Endothelial cell (in vitro differentiated cells): ENCODE measurements around the gene MSANTD7. TPM values are rescaled to one million over a fixed set of nuclear protein-coding genes. Genes with fewer than 3 reads are reported as not detected.
A peak's percentile ranks its signal among the peaks of the same experiment; 100 is the strongest.

Source experiments
- DNase-seq: peaks from one replicate; pipeline ENCODE4 v3.0.0; 2021; ENCODE audit warnings: low spot score
- H3K27ac Mint-ChIP-seq: one replicate; pipeline ENCODE4 v1.8.0; 2021; ENCODE audit warnings: mixed read lengths, inconsistent platforms; ENCODE audit not compliant: unreplicated experiment
- H3K27me3 Mint-ChIP-seq: one replicate; pipeline ENCODE4 v1.8.0; 2021; ENCODE audit warnings: mild to moderate bottlenecking, moderate library complexity, mixed read lengths, inconsistent platforms; ENCODE audit not compliant: unreplicated experiment
- H3K36me3 Mint-ChIP-seq: one replicate; pipeline ENCODE4 v1.8.0; 2021; ENCODE audit warnings: mild to moderate bottlenecking, low read depth, mixed read lengths, inconsistent platforms; ENCODE audit not compliant: unreplicated experiment
- H3K4me1 Mint-ChIP-seq: one replicate; pipeline ENCODE4 v1.8.0; 2021; ENCODE audit warnings: mild to moderate bottlenecking, mixed read lengths, inconsistent platforms; ENCODE audit not compliant: unreplicated experiment
- H3K4me3 Mint-ChIP-seq: one replicate; pipeline ENCODE4 v1.8.0; 2021; ENCODE audit warnings: mild to moderate bottlenecking, mixed read lengths, inconsistent platforms; ENCODE audit not compliant: unreplicated experiment
- H3K9me3 Mint-ChIP-seq: one replicate; pipeline ENCODE4 v1.8.0; 2021; ENCODE audit warnings: mixed read lengths, inconsistent platforms; ENCODE audit not compliant: unreplicated experiment
- total RNA-seq: library from RNA; stranded (reverse); fragmentation: NEBNext Ultra II Directional; extraction: Animal tissue kit (Norgen Biotek cat#: 25700); gene quantifications from one replicate; pipeline ENCODE4 v1.2.1, GENCODE V29; 2021; ENCODE audit not compliant: unreplicated experiment
- TF ChIP-seq, protein P1 (sequence below): fragments of 200-600 bp; sonication (generic); IDR thresholded peaks from one replicate; pipeline ENCODE4 v1.5.0; 2021; ENCODE audit warnings: antibody characterized with exemption; ENCODE audit not compliant: unreplicated experiment

Gene MSANTD7
- total RNA-seq, 1 donor from 2014 or later, result 17.9 TPM

DNA sequence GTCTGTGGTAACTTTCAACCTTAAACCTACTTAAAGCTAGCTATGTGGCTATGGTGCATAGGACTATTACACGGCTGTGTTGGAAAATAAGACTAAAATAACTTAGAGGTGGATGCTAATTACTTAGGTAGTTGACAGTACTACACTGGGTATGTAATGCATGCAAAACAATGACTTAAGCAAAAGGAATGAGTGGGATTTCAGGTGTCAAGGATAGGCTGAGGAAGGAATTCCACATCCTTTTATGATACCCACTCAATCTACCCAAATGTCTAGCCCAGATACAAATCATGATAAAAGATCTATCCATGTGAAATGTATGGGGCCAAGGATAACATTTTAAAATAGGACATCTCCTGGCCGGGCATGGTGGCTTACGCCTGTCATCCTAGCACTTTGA is 14.1 kb upstream of the MSANTD7 start:
- H3K4me1 Mint-ChIP-seq, result peaks cover 30% of the 10 kb centered on the region
- H3K9me3 Mint-ChIP-seq, result no peaks in the 10 kb centered on the region
- DNase-seq, result no peak
- H3K27me3 Mint-ChIP-seq, result peaks cover 7% of the 10 kb centered on the region
- no peak overlapping the region for H3K4me3 Mint-ChIP-seq
- TF ChIP-seq, protein P1, sequence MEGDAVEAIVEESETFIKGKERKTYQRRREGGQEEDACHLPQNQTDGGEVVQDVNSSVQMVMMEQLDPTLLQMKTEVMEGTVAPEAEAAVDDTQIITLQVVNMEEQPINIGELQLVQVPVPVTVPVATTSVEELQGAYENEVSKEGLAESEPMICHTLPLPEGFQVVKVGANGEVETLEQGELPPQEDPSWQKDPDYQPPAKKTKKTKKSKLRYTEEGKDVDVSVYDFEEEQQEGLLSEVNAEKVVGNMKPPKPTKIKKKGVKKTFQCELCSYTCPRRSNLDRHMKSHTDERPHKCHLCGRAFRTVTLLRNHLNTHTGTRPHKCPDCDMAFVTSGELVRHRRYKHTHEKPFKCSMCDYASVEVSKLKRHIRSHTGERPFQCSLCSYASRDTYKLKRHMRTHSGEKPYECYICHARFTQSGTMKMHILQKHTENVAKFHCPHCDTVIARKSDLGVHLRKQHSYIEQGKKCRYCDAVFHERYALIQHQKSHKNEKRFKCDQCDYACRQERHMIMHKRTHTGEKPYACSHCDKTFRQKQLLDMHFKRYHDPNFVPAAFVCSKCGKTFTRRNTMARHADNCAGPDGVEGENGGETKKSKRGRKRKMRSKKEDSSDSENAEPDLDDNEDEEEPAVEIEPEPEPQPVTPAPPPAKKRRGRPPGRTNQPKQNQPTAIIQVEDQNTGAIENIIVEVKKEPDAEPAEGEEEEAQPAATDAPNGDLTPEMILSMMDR, result no peak
- H3K36me3 Mint-ChIP-seq, result no peaks in the 10 kb centered on the region
- H3K27ac Mint-ChIP-seq, result no peak overlapping the region

DNA sequence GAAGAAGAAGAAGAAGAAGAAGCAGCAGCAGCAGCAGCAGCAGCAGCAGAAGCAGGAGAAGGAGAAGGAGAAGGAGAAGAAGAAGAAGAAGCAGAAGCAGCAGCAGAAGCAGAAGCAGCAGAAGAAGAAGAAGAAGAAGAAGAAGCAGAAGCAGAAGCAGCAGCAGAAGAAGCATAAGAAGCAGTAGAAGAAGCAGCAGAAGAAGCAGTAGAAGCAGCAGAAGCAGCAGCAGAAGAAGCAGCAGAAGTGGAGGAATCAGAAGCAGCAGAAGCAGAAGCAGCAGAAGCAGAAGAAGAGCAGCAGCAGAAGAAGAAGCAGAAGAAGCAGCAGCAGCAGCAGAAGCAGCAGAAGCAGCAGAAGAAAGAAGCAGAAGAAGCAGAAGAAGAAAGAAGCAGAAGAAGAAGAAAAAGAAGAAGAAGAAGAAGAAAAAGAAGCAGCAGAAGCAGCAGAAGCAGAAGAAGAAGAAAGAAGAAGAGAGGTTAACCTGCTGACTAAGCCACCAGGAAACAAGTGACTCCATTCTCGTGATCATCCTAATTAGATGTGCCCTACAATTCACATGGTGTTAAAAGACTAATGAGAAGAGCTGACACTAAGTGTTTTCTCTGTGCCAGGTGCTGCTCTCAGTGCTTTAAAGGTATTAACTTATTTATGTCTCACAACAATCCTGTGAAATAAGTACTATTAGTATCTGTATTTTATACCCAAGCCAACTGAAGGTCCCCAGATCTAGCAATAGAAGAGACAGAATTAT is 11.9 kb upstream of the MSANTD7 start:
- peaks cover 21% of the 10 kb centered on the region for H3K4me1 Mint-ChIP-seq
- no peaks in the 10 kb centered on the region for H3K9me3 Mint-ChIP-seq
- no peak overlapping the region for H3K4me3 Mint-ChIP-seq
- peaks cover 3% of the 10 kb centered on the region for H3K27me3 Mint-ChIP-seq
- DNase-seq, result no peak
- TF ChIP-seq, protein P1, result no peak
- no peaks in the 10 kb centered on the region for H3K36me3 Mint-ChIP-seq
- no peak overlapping the region for H3K27ac Mint-ChIP-seq

DNA sequence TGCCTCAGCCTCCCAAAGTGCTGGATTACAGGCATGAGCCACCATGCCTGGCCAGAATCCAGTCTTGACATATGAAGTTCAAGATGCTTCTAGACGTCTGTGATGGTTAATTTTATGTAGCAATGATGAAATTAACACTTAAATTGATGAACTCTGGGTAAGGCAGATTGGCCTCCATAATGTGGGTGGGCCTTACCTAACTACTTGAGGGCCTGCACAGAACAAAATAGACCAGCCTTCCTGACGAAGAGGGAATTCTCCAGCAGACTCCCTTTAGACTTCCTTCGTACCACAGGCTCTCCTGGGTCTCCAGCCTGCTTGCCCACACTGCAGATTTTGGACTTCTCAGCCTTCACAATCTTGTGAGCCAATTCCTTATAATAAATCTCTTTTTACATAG is 5.0 kb upstream of the MSANTD7 start:
- TF ChIP-seq, protein P1, result no peak
- H3K27me3 Mint-ChIP-seq, result peaks cover 3% of the 10 kb centered on the region
- no peak overlapping the region for H3K27ac Mint-ChIP-seq
- no peak overlapping the region for H3K4me3 Mint-ChIP-seq
- H3K36me3 Mint-ChIP-seq, result no peaks in the 10 kb centered on the region
- peaks cover 31% of the 10 kb centered on the region for H3K4me1 Mint-ChIP-seq
- no peaks in the 10 kb centered on the region for H3K9me3 Mint-ChIP-seq
- no peak for DNase-seq

DNA sequence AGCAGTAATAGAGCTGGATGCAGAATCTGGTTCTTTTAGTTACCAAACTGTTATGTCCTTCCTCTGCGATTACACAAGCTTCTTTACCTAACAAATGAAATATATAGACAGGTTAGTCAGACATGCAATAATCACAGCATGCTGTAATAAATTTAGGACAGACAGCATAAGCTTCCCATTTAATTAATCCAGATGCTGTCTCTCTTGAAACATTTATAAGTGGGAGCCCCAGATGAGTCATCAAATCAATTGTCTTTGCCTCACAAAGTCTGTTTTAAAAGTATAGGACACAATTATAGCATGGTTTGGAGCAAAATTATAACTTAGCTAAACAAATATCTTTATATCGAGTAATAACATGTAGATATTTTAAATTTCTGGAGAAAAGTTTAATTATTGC is 1.9 kb upstream of the MSANTD7 start:
- TF ChIP-seq, protein P1, result no peak
- DNase-seq, result no peak
- no peak overlapping the region for H3K27ac Mint-ChIP-seq
- peaks cover 5% of the 10 kb centered on the region for H3K27me3 Mint-ChIP-seq
- no peak overlapping the region for H3K4me3 Mint-ChIP-seq
- H3K4me1 Mint-ChIP-seq, result peaks cover 36% of the 10 kb centered on the region
- H3K9me3 Mint-ChIP-seq, result no peaks in the 10 kb centered on the region
- no peaks in the 10 kb centered on the region for H3K36me3 Mint-ChIP-seq

DNA sequence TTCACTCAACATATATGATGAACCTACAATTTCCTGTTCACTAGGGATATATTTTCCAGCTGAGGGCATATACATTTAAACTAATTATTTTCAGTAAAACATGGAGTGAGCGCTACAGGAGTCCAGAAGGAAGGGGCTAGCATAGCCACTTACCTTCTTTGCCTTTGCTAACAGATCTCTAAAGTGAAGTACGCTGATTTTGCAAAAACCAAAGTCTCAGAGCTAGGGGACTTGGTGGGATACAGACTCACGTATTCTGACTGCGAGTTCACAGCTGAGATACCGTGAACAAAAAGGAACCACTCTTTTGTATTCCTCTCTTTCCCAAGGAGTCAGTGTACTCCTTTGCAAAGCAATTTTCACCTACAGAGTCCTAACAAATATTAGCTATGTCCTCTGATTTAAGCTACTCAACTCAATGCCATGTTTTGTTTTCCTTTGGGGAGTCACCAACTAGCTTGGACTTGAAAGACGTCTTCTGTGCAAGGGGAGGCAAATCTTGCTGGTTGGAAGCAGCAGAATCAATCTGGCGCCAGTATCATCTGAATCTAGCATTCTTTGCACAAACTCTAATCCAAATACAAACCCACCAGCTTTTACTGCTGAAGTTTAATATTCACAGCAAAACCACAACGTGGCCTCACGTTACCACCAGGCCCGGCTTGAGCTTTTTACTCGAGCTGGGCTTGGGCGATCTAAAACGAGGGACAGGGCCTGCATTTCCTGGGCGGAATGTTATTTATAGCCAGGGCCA is 926 bp upstream of the MSANTD7 start:
- no peak for DNase-seq
- Mint-ChIP-seq H3K36me3 (no peaks in the 10 kb centered on the region), H3K27me3 (peaks cover 5% of the 10 kb centered on the region)

More for the DNA sequence above, 926 bp upstream of the MSANTD7 start:
- Mint-ChIP-seq H3K9me3 (no peaks in the 10 kb centered on the region), H3K4me1 (peaks cover 32% of the 10 kb centered on the region), H3K4me3 (peak overlapping the region; percentile 93), H3K27ac (peak overlapping the region; percentile 95)
- TF ChIP-seq, protein P1, result no peak
